ENCODE results near the gene MIEF1. TPM values are rescaled to one million over a fixed set of nuclear protein-coding genes. Genes with fewer than 3 reads are reported as not detected.

MIEF1 gene
- total and polyA plus RNA-seq, 2 of the 8 experiments (the other 6 are each of a cell fraction or from before 2014, with no cell fraction given), result 16.8 to 32.7 TPM

GRCh38 chr22:39529487-39529851, 27.4 kb downstream of the MIEF1 start:
- Histone ChIP-seq H3K56ac (replicated peaks; ENCODE audit: insufficient read length, low read depth, low read length) (no peak overlapping the region), H3K79me1 (ENCODE audit: low read depth, low read length) (peaks cover 3% of the 10 kb centered on the region; the same call in 1 of the 2 replicates), H2BK15ac (ENCODE audit: low read length) (no peak overlapping the region), H3K18ac (ENCODE audit: extremely low read depth, low read length) (no peak overlapping the region), H3K79me2 (ENCODE audit: control insufficient read depth in 1 of 2, insufficient read depth in 2 of 2, low read length in 2 of 2) (peaks cover 0 to 14% of the 10 kb centered on the region in 2 experiments; a peak in 2 of 4 replicates), H3K23ac (ENCODE audit: insufficient read length) (no peak overlapping the region), H4K20me1 (replicated peaks in 1 of 2; ENCODE audit: control insufficient read depth in 1 of 2, insufficient read depth in 2 of 2, low read length in 2 of 2) (peaks cover 16 to 42% of the 10 kb centered on the region in 2 experiments), H3K23me2 (ENCODE audit: low read depth, low read length) (peaks cover 6% of the 10 kb centered on the region), H3K4ac (replicated peaks; ENCODE audit: insufficient read length, low read depth, low read length) (no peak overlapping the region), H2AK5ac (ENCODE audit: low read depth, low read length) (no peak overlapping the region), H3K9ac (replicated peaks in 1 of 4; ENCODE audit: extremely low read depth in 1 of 4, low read depth in 3 of 4, low read length in 3 of 4) (no peak overlapping the region), H3K9me3 (ENCODE audit: insufficient read depth in 2 of 2, low read depth in 1 of 2, low read length in 1 of 2) (no peaks in the 10 kb centered on the region), H2BK20ac (ENCODE audit: low read length) (no peak overlapping the region), H4K8ac (ENCODE audit: extremely low read depth, insufficient read depth, low read length) (no peak overlapping the region), H4K91ac (replicated peaks; ENCODE audit: insufficient read length, low read length) (no peak overlapping the region), H3K14ac (ENCODE audit: insufficient read length) (no peak overlapping the region), H2BK5ac (ENCODE audit: low read depth, low read length) (no peak overlapping the region), H3K27ac (ENCODE audit: low read depth, low read length) (no peak overlapping the region), H3K4me3 (ENCODE audit: extremely low read depth in 1 of 4, insufficient read depth in 2 of 4, low read depth in 3 of 4, low read length in 4 of 4) (no peak overlapping the region), H3K36me3 (ENCODE audit: control insufficient read depth in 2 of 4, insufficient read depth in 4 of 4, low read length in 3 of 4) (peaks cover 1 to 11% (median 5%) of the 10 kb centered on the region in 4 experiments), H2BK120ac (replicated peaks; ENCODE audit: low read depth, low read length) (no peak overlapping the region), H2BK12ac (ENCODE audit: low read depth, low read length) (no peak overlapping the region), H4K5ac (ENCODE audit: insufficient read length, low read depth, low read length) (no peak overlapping the region), H3K4me2 (ENCODE audit: insufficient read depth in 1 of 2, low read depth in 2 of 2, low read length in 2 of 2) (no peak overlapping the region; a peak in 1 of 4 replicates), H3K27me3 (replicated peaks in 1 of 4; ENCODE audit: control insufficient read depth in 3 of 4, extremely low read depth in 1 of 4, insufficient read depth in 3 of 4, low read length in 3 of 4) (no peaks in the 10 kb centered on the region), H3K4me1 (replicated peaks in 1 of 4; ENCODE audit: control insufficient read depth in 3 of 4, insufficient read depth in 4 of 4, low read length in 3 of 4) (peaks cover 8 to 30% (median 13%) of the 10 kb centered on the region in 4 experiments), H2AFZ (ENCODE audit: low read length) (no peak overlapping the region)
- no peak for DNase-seq (ENCODE audit: low read depth in 1 of 2, low spot score in 2 of 2)
- no peak for FAIRE-seq
- ChIA-PET POLR2A (ENCODE audit: partially characterized antibody) (interaction anchor here (1.2 to 8.9 kb wide), 9 partner anchors 9 to 507 kb away, joined by 3 to 72 read pairs (median 7); partner anchors contain the start of genes ATF4, MIEF1 and RPL3), CTCF (ENCODE audit: partially characterized antibody) (interaction anchor here (0.7 to 21.9 kb wide), 43 partner anchors 7 to 515 kb away, joined by 3 to 361 read pairs (median 4); partner anchors contain the start of genes ATF4 and MIEF1)
- WGBS, 2 experiments (ENCODE audit: extremely low coverage in 1 of 2, insufficient coverage in 1 of 2, insufficient read length in 1 of 2, insufficient replicate concordance in 2 of 2, low coverage in 1 of 2, low lambda C conversion rate in 2 of 2, missing lambda C conversion rate in 1 of 2), result 78% methylated on average over 17 of the region's 17 CpGs; no CpG with 5 or more reads in 1 of the 2 experiments
- no peak for TF ChIP-seq SP2 (IDR thresholded peaks at IDR 0.05; ENCODE audit: low read length)
- TF ChIP-seq KDM5A (IDR thresholded peaks at IDR 0.05; ENCODE audit: low read length), result no peak
- TF ChIP-seq POU5F1 (IDR thresholded peaks at IDR 0.05; ENCODE audit: low read depth, low read length), result no peak
- no peak for TF ChIP-seq JUN (IDR thresholded peaks at IDR 0.05; ENCODE audit: low read depth, low read length)
- no peak for TF ChIP-seq TAF1 (IDR thresholded peaks at IDR 0.05; ENCODE audit: low read depth, low read length)
- TF ChIP-seq ATF2 (IDR thresholded peaks at IDR 0.05; ENCODE audit: low read length), result no peak
- TF ChIP-seq NRF1 (IDR thresholded peaks at IDR 0.05; ENCODE audit: low read depth, low read length), result no peak
- TF ChIP-seq PHF8 (conservative IDR thresholded peaks at IDR 0.05; ENCODE audit: low read depth, low read length), result no peak
- no peak for TF ChIP-seq FOSL1 (IDR thresholded peaks at IDR 0.05; ENCODE audit: insufficient read depth, low read depth, low read length)
- no peak for TF ChIP-seq GTF2F1 (IDR thresholded peaks at IDR 0.05; ENCODE audit: borderline replicate concordance, low read depth, low read length)
- no peak for TF ChIP-seq HDAC2 (IDR thresholded peaks at IDR 0.05; ENCODE audit: borderline replicate concordance in 1 of 2, low read depth in 2 of 2, low read length in 2 of 2)
- TF ChIP-seq CHD2 (IDR thresholded peaks at IDR 0.05; ENCODE audit: low read length), result no peak
